Muscle layer of colon (tissue), 2 donors: ENCODE results near the gene ARMC3.

Experiments used
- H3K27ac ChIP-seq: one replicate; pipeline ENCODE4 v1.7.0; 2013; ENCODE audit warnings: low read depth, mild to moderate bottlenecking, low read length, moderate library complexity
- H3K27me3 ChIP-seq, 2 donors: one replicate each; pipeline ENCODE4 v1.7.0; 2013; ENCODE audit warnings: low read length in 2 of 2, mild to moderate bottlenecking in 2 of 2; ENCODE audit not compliant: insufficient read depth in 2 of 2, control insufficient read depth in 1 of 2
- H3K36me3 ChIP-seq: one replicate; pipeline ENCODE4 v1.7.0; 2013; ENCODE audit warnings: mild to moderate bottlenecking, low read length; ENCODE audit not compliant: insufficient read depth
- H3K4me1 ChIP-seq: one replicate; pipeline ENCODE4 v1.7.0; 2013; ENCODE audit warnings: mild to moderate bottlenecking, low read length; ENCODE audit not compliant: insufficient read depth
- H3K4me3 ChIP-seq, 2 donors: one replicate each; pipeline ENCODE4 v1.7.0; 2013; ENCODE audit warnings: low read length in 2 of 2, low read depth in 1 of 2, mild to moderate bottlenecking in 1 of 2, moderate library complexity in 1 of 2
- H3K9ac ChIP-seq: one replicate; pipeline ENCODE4 v1.7.0; 2013; ENCODE audit warnings: low read length
- H3K9me3 ChIP-seq: one replicate; pipeline ENCODE4 v1.7.0; 2013; ENCODE audit warnings: mild to moderate bottlenecking, low read length
- donor health status: abdominal sarcoma.
- donor health status: Adenocarcinoma of cecum.

The ARMC3 gene

DNA sequence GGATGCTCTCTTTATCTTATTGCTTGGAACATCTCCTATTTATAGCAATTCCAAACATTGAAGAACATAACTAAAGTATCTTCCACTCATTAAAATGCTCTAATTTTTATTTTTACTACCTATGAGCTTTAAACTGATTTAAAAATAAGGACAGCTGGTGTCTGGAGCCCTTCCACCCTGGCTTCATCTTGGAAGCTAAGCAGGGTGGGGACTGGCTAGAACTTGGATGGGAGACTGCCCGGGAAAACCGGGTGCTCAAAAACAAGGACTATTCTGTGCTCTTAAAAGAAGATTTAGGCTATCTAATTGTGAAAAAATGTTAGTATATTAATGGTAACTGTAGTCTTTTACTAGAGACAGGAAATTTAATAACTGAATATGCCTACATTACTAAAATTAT, 69.2 kb downstream of the ARMC3 start:
- H3K9ac ChIP-seq = no peak overlapping the region
- H3K27ac ChIP-seq = no peak overlapping the region
- no peaks in the 10 kb centered on the region for H3K36me3 ChIP-seq
- no peaks in the 10 kb centered on the region for H3K4me1 ChIP-seq
- no peak overlapping the region for H3K4me3 ChIP-seq
- H3K27me3 ChIP-seq = peaks cover 0 to 5% of the 10 kb centered on the region in 2 donors
- no peaks in the 10 kb centered on the region for H3K9me3 ChIP-seq

DNA sequence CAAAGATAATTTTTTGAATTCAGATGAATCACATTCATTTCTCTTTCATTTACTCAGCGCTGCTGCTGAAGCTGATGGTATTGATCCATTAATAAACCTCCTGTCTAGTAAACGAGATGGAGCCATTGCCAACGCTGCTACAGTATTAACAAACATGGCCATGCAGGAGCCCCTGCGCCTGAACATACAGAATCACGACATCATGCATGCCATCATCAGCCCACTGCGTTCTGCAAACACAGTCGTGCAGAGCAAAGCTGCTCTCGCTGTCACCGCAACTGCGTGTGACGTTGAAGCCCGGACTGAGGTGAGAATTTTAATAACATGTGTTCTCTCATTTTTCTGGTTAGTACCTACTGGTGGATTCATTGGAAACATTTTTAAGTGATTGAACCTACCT, 70.2 kb downstream of the ARMC3 start:
- Histone ChIP-seq H3K9ac (no peak overlapping the region), H3K27me3 (peaks cover 0 to 5% of the 10 kb centered on the region in 2 donors), H3K9me3 (no peaks in the 10 kb centered on the region), H3K27ac (no peak overlapping the region), H3K4me3 (no peak overlapping the region), H3K4me1 (no peaks in the 10 kb centered on the region), H3K36me3 (no peaks in the 10 kb centered on the region)

DNA sequence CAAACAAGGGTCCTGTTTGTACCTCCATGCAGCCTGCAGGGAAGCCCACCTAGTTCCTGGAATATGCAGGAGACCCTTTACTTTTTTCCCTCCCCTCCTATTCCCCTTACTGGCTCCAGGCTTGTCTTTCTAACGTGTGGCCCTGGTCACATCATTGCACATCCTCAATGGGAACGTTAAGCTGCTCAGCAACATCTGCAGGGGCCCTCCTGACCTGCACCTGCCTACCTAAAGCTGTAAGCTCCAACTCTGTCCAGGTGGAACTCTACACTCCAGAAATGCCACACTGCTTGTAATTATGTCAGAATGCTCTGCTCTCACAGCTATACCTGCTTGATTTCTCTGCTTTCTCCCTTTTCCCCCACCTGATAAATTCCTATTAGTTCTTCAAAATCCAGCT, 72.1 kb downstream of the ARMC3 start:
- H3K9ac ChIP-seq = no peak overlapping the region
- no peaks in the 10 kb centered on the region for H3K36me3 ChIP-seq
- H3K27ac ChIP-seq = no peak overlapping the region
- H3K9me3 ChIP-seq = no peaks in the 10 kb centered on the region
- no peak overlapping the region for H3K4me3 ChIP-seq
- H3K4me1 ChIP-seq = no peaks in the 10 kb centered on the region
- peaks cover 0 to 5% of the 10 kb centered on the region in 2 donors for H3K27me3 ChIP-seq

DNA sequence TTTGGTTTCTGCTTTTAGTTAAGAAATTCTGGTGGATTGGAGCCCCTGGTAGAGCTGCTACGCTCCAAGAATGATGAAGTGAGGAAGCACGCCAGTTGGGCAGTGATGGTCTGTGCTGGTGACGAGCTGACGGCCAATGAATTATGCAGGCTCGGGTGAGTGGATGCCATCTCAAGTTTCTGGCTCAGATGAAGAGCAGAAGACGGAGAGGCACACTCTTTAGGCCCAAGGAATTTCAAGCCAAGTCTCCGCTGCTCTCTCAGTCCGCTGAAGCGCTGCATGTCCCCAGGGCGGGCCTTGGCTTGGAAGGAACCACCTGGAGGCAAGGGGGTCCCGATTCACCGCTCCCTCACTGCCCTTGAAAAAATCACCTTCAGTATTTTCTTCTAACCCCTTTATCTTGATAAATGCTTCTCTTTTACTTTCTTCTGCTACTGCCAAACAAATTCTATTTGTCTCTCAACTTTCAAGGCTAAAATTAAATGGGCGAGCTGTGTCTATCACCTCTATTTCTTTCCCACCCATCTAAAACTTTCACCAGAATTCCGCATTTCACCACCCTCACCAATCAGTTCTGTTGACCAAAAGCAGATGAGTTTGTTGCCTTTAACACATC, 74.2 kb downstream of the ARMC3 start:
- H3K36me3 ChIP-seq = no peaks in the 10 kb centered on the region
- no peaks in the 10 kb centered on the region for H3K4me1 ChIP-seq
- H3K9ac ChIP-seq = no peak overlapping the region
- peaks cover 0 to 5% of the 10 kb centered on the region in 2 donors for H3K27me3 ChIP-seq
- H3K27ac ChIP-seq = no peak overlapping the region
- no peaks in the 10 kb centered on the region for H3K9me3 ChIP-seq
- no peak overlapping the region for H3K4me3 ChIP-seq

DNA sequence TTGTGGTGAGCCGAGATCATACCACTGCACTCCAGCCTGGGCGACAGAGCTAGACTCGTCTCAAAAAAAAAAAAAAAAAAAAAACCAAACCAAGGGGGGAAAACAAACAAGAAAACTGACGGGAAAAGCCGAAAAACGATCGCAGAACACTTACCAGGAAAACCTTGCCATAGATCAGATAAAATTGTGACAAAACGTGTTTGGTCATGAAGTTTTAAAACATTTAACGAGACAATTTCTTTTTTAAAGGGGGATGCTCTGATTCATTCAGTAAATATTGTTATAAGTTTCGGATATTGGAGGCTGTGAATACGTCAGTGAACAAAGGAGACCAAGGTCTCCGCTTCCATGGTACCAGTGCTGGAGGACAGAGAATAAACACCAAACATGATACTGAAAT, 77.3 kb downstream of the ARMC3 start:
- no peaks in the 10 kb centered on the region for H3K4me1 ChIP-seq
- H3K36me3 ChIP-seq = no peaks in the 10 kb centered on the region
- no peak overlapping the region for H3K27ac ChIP-seq
- H3K9me3 ChIP-seq = no peaks in the 10 kb centered on the region
- H3K4me3 ChIP-seq = no peak overlapping the region
- peaks cover 0 to 5% of the 10 kb centered on the region in 2 donors for H3K27me3 ChIP-seq
- no peak overlapping the region for H3K9ac ChIP-seq

DNA sequence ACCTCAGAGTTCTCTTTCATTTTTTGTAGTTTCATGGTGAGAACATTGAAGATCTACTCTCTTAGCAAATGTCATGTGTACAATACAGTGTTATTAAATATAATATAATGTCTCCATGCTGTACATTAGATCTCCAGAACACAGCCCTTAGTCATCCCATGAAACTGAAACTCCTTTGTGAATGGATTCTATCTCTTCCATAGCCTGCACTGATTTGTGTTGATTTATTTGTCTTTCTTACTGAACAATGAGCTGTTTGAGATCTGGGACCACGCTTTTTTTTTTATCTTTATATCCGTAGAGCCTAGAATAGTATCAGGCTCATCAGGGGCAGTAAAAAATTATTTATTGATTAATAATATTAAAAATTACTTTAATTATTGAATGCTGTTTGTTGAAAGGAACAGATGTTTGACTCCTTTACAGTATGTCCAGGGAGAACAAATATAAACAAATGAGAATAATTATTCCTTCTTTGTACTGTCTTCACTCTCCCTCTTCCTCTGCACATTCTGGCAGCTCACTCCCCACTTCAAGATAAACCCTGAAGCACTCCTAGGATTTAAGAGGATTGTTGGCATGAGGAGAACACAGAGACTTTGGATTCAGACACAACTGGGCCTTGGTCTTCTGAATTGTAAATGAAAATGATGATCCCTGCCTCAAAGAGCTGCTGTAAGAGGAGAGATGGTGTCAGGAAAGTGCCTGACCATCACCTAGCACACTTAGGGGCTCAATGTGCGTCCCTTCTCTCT, 85.9 kb downstream of the ARMC3 start:
- Histone ChIP-seq H3K27me3 (no peaks in the 10 kb centered on the region), H3K9ac (no peak overlapping the region), H3K4me1 (no peaks in the 10 kb centered on the region), H3K4me3 (no peak overlapping the region), H3K9me3 (no peaks in the 10 kb centered on the region), H3K36me3 (no peaks in the 10 kb centered on the region), H3K27ac (no peak overlapping the region)

DNA sequence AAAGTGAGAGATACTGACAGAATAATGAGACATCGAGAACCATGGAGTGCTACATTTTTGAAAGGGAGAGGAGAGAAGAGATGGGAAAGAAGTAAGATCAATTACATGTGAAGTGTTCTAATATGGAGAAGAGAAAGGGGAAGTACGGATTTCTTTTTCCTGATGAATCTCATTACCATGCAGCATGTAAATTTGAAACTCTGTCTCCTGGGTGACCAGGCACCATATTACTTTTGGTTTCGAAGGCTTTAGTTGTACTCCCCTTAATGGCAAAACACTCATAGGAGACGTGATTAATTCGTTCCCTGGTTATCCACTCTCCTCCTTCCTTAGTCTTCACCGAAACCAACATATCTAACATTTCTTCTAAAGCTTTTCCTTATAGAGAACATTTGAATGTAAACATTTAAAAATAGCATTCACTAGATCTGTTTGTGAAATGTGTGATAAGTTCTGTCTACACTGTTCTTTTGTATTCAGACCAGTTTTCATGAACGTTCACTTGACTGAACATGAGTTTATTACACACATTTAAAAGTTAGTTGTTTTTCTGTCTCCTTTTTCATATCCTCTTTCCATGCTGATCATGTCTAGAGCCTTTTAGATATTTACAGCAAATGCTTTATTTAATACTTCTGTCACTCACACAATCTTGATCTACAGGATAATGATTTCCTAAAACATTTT, 87.3 kb downstream of the ARMC3 start:
- Histone ChIP-seq H3K4me3 (no peak overlapping the region), H3K9me3 (no peaks in the 10 kb centered on the region), H3K9ac (no peak overlapping the region), H3K27ac (no peak overlapping the region), H3K27me3 (no peaks in the 10 kb centered on the region), H3K36me3 (no peaks in the 10 kb centered on the region), H3K4me1 (no peaks in the 10 kb centered on the region)

DNA sequence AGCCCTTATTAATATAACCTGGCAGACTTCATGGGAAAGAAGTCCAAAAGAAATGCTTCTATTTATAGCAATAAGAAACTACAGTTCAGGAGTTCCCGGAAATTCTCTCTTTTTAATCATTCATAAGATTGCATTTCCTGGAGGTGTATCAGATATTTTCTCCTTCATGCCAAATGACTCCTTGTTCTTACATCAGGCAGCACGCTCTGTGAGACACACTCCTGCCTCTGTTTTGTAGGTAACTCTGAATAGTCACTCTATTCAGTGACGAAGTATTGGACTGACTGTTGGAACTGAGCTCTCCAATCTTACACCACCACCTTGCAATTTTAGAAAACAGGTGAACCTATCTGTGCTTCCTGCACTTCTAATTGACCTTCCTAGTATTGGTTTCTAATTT, 88.8 kb downstream of the ARMC3 start:
- no peaks in the 10 kb centered on the region for H3K4me1 ChIP-seq
- H3K27ac ChIP-seq = no peak overlapping the region
- H3K9me3 ChIP-seq = no peaks in the 10 kb centered on the region
- H3K4me3 ChIP-seq = no peak overlapping the region
- no peaks in the 10 kb centered on the region for H3K27me3 ChIP-seq
- no peak overlapping the region for H3K9ac ChIP-seq
- no peaks in the 10 kb centered on the region for H3K36me3 ChIP-seq

DNA sequence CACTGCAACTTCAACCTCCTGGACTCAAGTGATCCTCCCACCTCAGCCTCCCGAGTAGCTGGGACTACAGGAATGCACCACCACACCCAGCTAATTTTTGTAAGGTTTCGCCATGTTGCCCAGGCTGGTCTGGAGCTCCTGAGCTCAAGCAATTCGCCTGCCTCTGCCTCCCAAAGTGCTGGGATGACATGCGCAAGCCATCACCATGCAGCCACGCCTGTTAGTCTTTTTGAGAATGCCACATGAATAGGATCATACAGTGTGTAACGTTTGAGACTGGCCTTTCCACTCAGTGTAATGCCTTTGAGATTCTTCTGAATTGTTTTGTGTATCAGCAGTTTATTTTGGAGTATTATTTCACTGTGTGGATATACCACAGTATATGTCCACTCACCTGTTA, 91.8 kb downstream of the ARMC3 start:
- no peaks in the 10 kb centered on the region for H3K4me1 ChIP-seq
- H3K36me3 ChIP-seq = no peaks in the 10 kb centered on the region
- no peaks in the 10 kb centered on the region for H3K27me3 ChIP-seq
- H3K27ac ChIP-seq = no peak overlapping the region
- no peak overlapping the region for H3K4me3 ChIP-seq
- no peaks in the 10 kb centered on the region for H3K9me3 ChIP-seq
- no peak overlapping the region for H3K9ac ChIP-seq

DNA sequence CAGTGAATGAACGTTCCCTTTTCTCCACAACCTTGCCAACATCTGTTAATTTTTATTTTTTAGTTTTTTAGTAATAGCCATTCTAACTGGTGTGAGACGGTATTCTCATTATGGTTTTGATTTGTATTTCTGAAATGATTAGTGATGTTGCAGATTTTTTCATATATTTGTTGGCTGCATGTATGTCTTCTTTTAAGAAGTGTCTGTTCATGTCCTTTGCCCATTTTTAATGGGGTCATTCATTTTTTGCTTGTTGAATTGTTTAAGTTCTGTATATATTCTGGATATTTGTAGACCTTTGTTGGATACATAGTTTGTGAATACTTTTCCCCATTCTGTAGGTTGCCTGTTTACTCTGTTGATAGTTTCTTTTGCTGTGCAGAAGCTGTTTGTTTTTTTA, 93.6 kb downstream of the ARMC3 start:
- no peaks in the 10 kb centered on the region for H3K27me3 ChIP-seq
- no peak overlapping the region for H3K4me3 ChIP-seq
- no peak overlapping the region for H3K27ac ChIP-seq
- no peak overlapping the region for H3K9ac ChIP-seq
- no peaks in the 10 kb centered on the region for H3K9me3 ChIP-seq
- H3K4me1 ChIP-seq = no peaks in the 10 kb centered on the region
- H3K36me3 ChIP-seq = no peaks in the 10 kb centered on the region

DNA sequence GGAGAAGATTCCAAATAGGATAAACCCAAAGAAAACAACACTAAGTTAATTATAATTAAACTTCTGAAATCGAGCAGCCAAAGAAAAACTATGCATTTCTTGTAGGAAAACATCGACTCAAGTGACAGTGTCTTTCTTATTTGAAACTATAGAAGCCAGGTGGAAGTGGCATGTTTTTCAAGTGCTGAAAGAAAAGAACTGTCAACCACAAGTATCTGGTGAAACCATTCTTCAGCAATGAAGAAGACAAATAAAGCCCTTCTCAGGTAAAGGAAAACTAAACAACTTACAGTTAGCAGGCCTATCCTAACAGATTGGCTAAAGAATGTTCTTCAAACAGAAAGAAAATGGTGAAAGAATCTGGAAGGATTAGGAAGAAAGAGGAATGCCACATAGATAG, 96.1 kb downstream of the ARMC3 start:
- H3K4me1 ChIP-seq = no peaks in the 10 kb centered on the region
- H3K27ac ChIP-seq = no peak overlapping the region
- H3K9ac ChIP-seq = no peak overlapping the region
- H3K4me3 ChIP-seq = no peak overlapping the region
- H3K27me3 ChIP-seq = no peaks in the 10 kb centered on the region
- H3K9me3 ChIP-seq = no peaks in the 10 kb centered on the region
- H3K36me3 ChIP-seq = no peaks in the 10 kb centered on the region
